OCI-LY7 (cell line): ENCODE data around the gene RTP5. TPM values are rescaled to one million over a fixed set of nuclear protein-coding genes. Genes with fewer than 3 reads are reported as not detected.

Source experiments
- BruUV-seq: library from RNA; stranded (reverse); fragments of 400-500 nt; replicated peaks from 2 replicates; lab custom pipeline; 2021; lab: Mats Ljungman, UMichigan
- CTCF ChIA-PET: fragments of 300-600 bp; sonication (Branson Sonifier 250); formaldehyde crosslinking; loops from one replicate; lab custom pipeline; 2022; ENCODE audit warnings: antibody characterized with exemption; ENCODE audit not compliant: unreplicated experiment; lab: Charles Lee
- POLR2A ChIA-PET: fragments of 300-600 bp; sonication (Branson Sonifier 250); formaldehyde crosslinking; loops from one replicate; lab custom pipeline; 2022; ENCODE audit warnings: antibody characterized with exemption; lab: Charles Lee
- DNase-seq: peaks from one replicate; pipeline ENCODE4 v3.0.0-alpha.2; 2015; ENCODE audit warnings: low spot score
- H2AFZ ChIP-seq: fragments of 200-600 bp; sonication (generic), shearing (Covaris generic); 2 replicates; pipeline ENCODE4 v1.6.1; 2014; ENCODE audit warnings: mild to moderate bottlenecking, antibody characterized with exemption, low read length, moderate library complexity
- H3K27ac ChIP-seq: fragments of 200-600 bp; sonication (generic); 2 replicates; pipeline ENCODE4 v1.5.1; 2014; ENCODE audit warnings: mixed run types, low read depth, mild to moderate bottlenecking, moderate library complexity, low read length, inconsistent platforms; ENCODE audit not compliant: poor library complexity, severe bottlenecking
- H3K36me3 ChIP-seq: fragments of 200-600 bp; sonication (generic); 2 replicates; pipeline ENCODE4 v1.6.1; 2014; ENCODE audit warnings: mild to moderate bottlenecking, antibody characterized with exemption, low read length, moderate library complexity, mixed read lengths; ENCODE audit not compliant: insufficient read depth
- H3K4me1 ChIP-seq: fragments of 200-600 bp; sonication (generic); 2 replicates; pipeline ENCODE4 v1.5.1; 2014; ENCODE audit warnings: mild to moderate bottlenecking, low read length; ENCODE audit not compliant: insufficient read depth, poor library complexity, severe bottlenecking
- H3K4me2 ChIP-seq: fragments of 200-600 bp; sonication (generic); 2 replicates; pipeline ENCODE4 v1.6.1; 2014; ENCODE audit warnings: mild to moderate bottlenecking, low read length
- H3K4me3 ChIP-seq: fragments of 200-600 bp; sonication (generic); 2 replicates; pipeline ENCODE4 v1.5.1; 2014; ENCODE audit warnings: mild to moderate bottlenecking, low read depth, low read length; ENCODE audit not compliant: poor library complexity, severe bottlenecking
- H3K79me2 ChIP-seq: fragments of 200-600 bp; sonication (generic); 2 replicates; pipeline ENCODE4 v1.6.1; 2016; ENCODE audit warnings: low read depth, mild to moderate bottlenecking, low read length, moderate library complexity, mixed read lengths; ENCODE audit not compliant: insufficient read depth
- H3K9me2 ChIP-seq: fragments of 200-600 bp; sonication (generic); 2 replicates; pipeline ENCODE4 v1.6.1; 2016; ENCODE audit warnings: mild to moderate bottlenecking, low read length, mixed read lengths; ENCODE audit not compliant: insufficient read depth
- H3K9me3 ChIP-seq: fragments of 200-600 bp; sonication (generic); 2 replicates; pipeline ENCODE4 v1.6.1; 2014; ENCODE audit warnings: mild to moderate bottlenecking, mixed run types, low read length, mixed read lengths
- H4K20me1 ChIP-seq: fragments of 200-600 bp; sonication (generic); 2 replicates; pipeline ENCODE4 v1.6.1; 2014; ENCODE audit warnings: mild to moderate bottlenecking, antibody characterized with exemption, low read length, moderate library complexity, mixed read lengths; ENCODE audit not compliant: insufficient read depth
- CTCF ChIP-seq: fragments of 200-600 bp; sonication (generic); conservative IDR thresholded peaks from 2 replicates; pipeline ENCODE4 v1.5.1; 2014; ENCODE audit warnings: mild to moderate bottlenecking, antibody characterized with exemption, low read length, moderate library complexity, mixed read lengths
- EZH2phosphoT487 ChIP-seq: fragments of 200-600 bp; sonication (generic); IDR thresholded peaks from 2 replicates; pipeline ENCODE4 v1.6.1; 2018; ENCODE audit warnings: low read depth, borderline replicate concordance, mild to moderate bottlenecking, mixed run types, antibody characterized with exemption, low read length, moderate library complexity, mixed read lengths
- intact Hi-C: fragments of 100-400 bp; cut with micrococcal nuclease; formaldehyde crosslinking; loops from one replicate; pipeline ENCODE4 v1.10.0; 2022; ENCODE audit not compliant: unreplicated experiment
- total RNA-seq, 2 experiments: library from RNA; depleted of rRNA in 1 of 2; stranded (reverse); fragments of >200 nt in 1 of 2; shearing (Covaris generic) in 1 of 2; gene quantifications; 2 replicates each; pipeline ENCODE4 v1.2.3, GENCODE V29; 2014 to 2022

RTP5 gene
- total RNA-seq, 2 experiments from 2014 or later, result not detected

GRCh38 chr2:241868661-241869081, 858 bp upstream of the RTP5 start:
- Histone ChIP-seq H4K20me1 (no peaks in the 10 kb centered on the region), H3K79me2 (no peaks in the 10 kb centered on the region), H2AFZ (no peak overlapping the region), H3K4me3 (no peak overlapping the region), H3K4me2 (no peak overlapping the region), H3K9me3 (peaks cover 13% of the 10 kb centered on the region; the same call in 1 of the 2 replicates), H3K27ac (no peak overlapping the region), H3K4me1 (no peaks in the 10 kb centered on the region), H3K36me3 (no peaks in the 10 kb centered on the region), H3K9me2 (no peaks in the 10 kb centered on the region)
- no TSS peak for BruUV-seq
- DNase-seq, result no peak
- ChIA-PET POLR2A (interaction anchor here (0.6 kb wide), 1 partner anchor 162 kb away, joined by 8 read pairs; no protein-coding TSS in a partner anchor), CTCF (no interaction called here)
- no peak for TF ChIP-seq EZH2phosphoT487
- TF ChIP-seq CTCF, result no peak
- intact Hi-C loops, result no loop called here

GRCh38 chr2:241870081-241870541, 582 bp downstream of the RTP5 start:
- intact Hi-C loops, result no loop called here
- Histone ChIP-seq H3K79me2 (no peaks in the 10 kb centered on the region), H2AFZ (no peak overlapping the region), H3K4me1 (no peaks in the 10 kb centered on the region), H3K4me2 (no peak overlapping the region), H3K27ac (no peak overlapping the region), H3K4me3 (no peak overlapping the region), H3K36me3 (no peaks in the 10 kb centered on the region), H3K9me2 (no peaks in the 10 kb centered on the region), H3K9me3 (peaks cover 2% of the 10 kb centered on the region; the same call in 1 of the 2 replicates), H4K20me1 (no peaks in the 10 kb centered on the region)
- BruUV-seq, result no TSS peak
- DNase-seq, result no peak
- ChIA-PET POLR2A (no interaction called here), CTCF (no interaction called here)
- no peak for TF ChIP-seq CTCF

GRCh38 chr2:241870611-241871537, 1.3 kb downstream of the RTP5 start:
- Histone ChIP-seq H3K27ac (no peak overlapping the region), H3K4me2 (no peak overlapping the region), H4K20me1 (no peaks in the 10 kb centered on the region), H3K9me3 (no peaks in the 10 kb centered on the region), H3K9me2 (no peaks in the 10 kb centered on the region), H3K4me3 (no peak overlapping the region), H3K4me1 (no peaks in the 10 kb centered on the region), H3K79me2 (no peaks in the 10 kb centered on the region), H3K36me3 (no peaks in the 10 kb centered on the region), H2AFZ (no peak overlapping the region)
- ChIA-PET POLR2A (no interaction called here), CTCF (no interaction called here)
- TF ChIP-seq EZH2phosphoT487 (no peak), CTCF (no peak)
- BruUV-seq, result no TSS peak
- no peak for DNase-seq
- intact Hi-C loops, result no loop called here
